GM12892 (cell line): ENCODE results near the gene BANP.
"Not testable (repeated sequence)": the region's sequence is repeated elsewhere in the genome, so short reads cannot be mapped to it uniquely, and the experiment has no call there.

Experiments used
- POLR2A ChIP-seq: IDR thresholded peaks from 2 replicates; pipeline ENCODE4 v1.6.1; 2011; ENCODE audit warnings: low read depth, low read length, control low read depth
- POLR2AphosphoS5 ChIP-seq: IDR thresholded peaks from 2 replicates; pipeline ENCODE4 v1.6.1; 2011; ENCODE audit warnings: low read depth, low read length, control low read depth

GRCh38 chr16:87936016-87936374 is 15.2 kb upstream of the BANP start:
- not testable (repeated sequence) for TF ChIP-seq POLR2A, POLR2AphosphoS5
